Endometrial microvascular endothelial cells (primary cell): ENCODE data around the gene PRKCA. TPM values are rescaled to one million over a fixed set of nuclear protein-coding genes. Genes with fewer than 3 reads are reported as not detected.
"Not testable (repeated sequence)": the region's sequence is repeated elsewhere in the genome, so short reads cannot be mapped to it uniquely, and the experiment has no call there.

ENCODE experiments used
- in situ Hi-C: cut with HindIII; loops from 2 replicates; pipeline ENCODE4 v1.10.0; 2017; ENCODE audit warnings: low sequenced_read_pairs, low pct_unique_long_range_greater_than_20kb; ENCODE audit errors: inconsistent ontology term
- total RNA-seq: library from RNA; depleted of rRNA; stranded (reverse); fragments of >200 nt; gene quantifications from one replicate; pipeline ENCODE4 v1.2.3, GENCODE V29; 2015; ENCODE audit errors: inconsistent ontology term

Gene PRKCA
- total RNA-seq, 1 donor from 2014 or later = 21.7 TPM

DNA sequence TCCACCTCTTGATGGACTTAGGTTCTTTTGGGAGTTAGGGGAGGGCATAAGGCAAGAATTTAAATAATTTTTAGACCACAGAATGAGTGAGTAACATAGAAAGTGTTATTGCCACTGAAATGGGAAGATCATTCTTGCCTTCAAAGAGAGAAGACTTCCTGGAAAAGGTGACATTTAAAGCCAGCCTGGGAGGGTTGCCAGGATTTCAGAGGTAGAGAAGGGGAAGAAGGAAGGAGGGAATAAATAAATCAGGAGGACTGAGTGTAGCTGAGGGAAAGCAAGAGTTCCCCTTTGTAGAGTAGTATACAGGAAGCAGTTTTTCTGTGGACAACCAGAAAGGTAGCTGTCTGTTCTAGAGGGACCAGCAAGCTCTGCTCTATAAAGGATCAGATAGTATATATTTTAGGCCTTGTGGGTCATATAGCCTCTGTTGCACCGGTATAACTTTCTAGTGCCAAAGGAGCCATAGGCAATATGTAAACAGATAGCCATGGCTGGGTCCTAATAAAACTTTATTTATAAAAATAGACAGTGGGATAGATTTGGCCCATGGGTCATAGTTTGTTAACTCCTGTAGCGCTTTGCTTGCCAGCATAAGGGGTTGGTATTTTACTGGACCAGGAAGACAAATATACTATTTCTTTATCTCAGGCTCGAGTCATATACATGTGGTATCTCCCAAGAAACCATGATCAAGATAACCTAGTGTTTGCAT is 385.3 kb downstream of the PRKCA start:
- in situ Hi-C loops = no loop called here

DNA sequence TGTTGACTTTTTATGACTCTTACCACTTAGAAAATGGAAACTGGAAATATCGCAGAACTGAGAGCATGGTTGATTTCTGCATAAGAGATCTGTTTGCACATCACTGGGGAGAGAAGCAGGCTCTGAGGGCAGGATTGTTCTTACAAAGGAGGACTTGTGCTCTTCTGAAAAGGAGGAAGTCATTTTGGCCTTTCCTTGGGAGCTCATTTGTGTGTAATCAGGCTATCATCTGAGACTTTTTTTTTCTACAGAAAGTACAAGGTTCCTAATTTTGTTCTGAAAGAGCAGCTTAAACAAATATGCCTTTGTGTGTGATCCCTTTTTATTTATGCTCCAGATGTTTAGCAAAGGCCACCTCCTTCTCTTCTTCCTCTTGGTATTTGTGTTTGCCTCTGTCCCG is 386.8 kb downstream of the PRKCA start:
- in situ Hi-C loops = no loop called here

DNA sequence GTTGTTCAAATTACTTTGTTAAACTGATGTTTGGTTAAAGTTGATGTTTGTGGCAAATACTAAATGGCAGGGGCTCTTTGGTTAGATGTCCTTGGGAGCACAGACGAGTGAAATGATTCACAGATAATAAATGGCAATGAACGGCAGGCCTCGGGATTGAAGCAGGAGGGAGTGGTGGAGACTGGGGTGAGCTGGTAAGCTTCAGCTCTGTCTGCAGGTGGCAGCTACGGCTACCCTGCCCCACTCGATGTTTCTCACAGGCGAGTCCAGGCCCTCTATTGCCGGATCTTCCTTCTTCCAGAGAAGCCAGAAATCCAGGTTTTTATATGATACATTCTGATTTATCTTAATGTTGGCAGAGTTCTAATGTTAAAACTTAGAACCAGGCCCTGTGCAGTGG is 387.8 kb downstream of the PRKCA start:
- in situ Hi-C loops = no loop called here

DNA sequence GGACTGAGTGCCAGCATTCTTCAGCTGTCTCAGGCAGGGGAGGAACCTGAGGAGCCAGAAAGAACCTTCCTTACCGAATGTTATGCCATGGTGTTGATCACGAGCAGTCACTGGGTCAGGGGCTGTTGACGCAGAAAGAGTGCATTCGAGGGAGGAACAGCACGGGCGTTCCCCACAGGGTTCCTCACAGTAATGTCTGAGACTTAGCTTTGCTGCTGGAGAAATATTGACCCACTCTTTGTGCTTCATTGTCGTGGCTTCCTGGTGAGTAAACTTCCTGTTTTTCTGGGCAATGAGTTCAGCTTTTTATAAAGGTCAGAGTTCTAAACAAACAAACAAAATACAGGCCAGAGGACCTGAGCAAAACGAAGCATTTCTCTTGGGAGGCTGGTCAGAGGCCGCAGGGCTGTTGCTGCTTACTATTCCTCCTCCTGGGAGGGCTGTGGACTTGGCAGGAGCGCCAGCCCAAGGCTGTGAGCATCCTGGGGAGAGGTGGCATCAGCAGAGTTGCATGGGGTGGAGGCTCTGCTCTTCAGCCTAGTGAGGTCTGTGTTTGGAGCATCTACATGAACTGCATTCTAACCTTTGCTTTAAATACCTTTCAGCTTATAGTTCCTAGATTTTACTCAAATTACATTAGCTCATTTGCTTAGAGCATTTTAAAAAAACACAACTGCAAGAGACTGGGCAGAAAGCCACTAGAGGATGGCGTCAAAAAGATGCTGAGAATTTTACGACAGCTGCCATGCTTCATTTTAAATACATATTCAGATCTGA is 389.4 kb downstream of the PRKCA start:
- in situ Hi-C loops = no loop called here

DNA sequence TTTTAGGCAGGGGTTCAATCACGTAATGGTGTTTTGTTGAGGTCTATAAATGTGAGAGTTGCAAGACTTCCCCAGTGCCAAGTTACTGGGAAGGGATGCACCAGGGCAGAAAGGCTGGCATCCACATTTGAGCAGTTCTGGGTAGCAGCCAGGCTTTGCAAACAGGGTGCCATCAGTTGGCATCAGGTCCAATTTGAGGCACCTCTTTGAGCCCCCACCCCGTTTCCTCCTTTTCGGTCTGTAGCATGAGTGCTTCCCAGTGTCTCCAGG is 389.9 kb downstream of the PRKCA start:
- in situ Hi-C loops = no loop called here

DNA sequence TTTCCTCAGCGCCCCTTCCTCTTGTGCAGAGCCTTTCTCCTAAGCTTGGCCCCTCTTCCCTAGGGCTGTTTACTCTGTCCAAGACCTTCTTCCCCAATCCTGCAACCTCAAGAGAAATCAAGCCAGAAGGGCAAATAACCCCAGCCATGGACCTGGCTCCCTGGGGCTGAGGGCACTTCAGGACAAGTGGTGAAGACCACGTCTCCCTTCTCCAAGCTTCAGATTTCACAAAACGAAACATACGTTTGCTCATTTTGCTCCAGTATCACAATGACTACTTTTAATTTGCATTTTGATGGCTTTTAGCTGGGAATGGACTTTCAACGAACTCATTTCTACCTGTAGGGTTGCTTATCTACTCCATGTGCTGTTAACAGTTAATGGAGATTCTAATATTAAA is 392.7 kb downstream of the PRKCA start:
- in situ Hi-C loops = no loop called here

DNA sequence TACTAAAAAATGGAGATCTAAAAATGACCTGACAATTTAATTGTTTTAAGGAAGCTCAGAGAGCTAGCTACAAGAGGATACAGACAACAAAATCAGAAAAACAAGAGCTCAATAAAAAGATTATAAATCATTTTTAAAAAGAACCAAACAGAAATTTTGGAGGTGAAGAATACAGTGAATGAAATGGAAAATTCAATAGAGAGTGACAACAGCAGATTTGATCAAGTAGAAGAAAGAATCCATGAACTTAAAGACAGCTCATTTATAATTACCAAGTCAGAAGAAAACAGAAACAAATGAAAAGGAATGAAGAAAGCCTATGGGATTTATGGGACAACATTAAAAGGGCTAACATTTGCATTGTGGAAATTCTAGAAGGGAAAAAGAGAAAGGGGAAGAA is 395.9 kb downstream of the PRKCA start:
- in situ Hi-C loops = no loop called here

DNA sequence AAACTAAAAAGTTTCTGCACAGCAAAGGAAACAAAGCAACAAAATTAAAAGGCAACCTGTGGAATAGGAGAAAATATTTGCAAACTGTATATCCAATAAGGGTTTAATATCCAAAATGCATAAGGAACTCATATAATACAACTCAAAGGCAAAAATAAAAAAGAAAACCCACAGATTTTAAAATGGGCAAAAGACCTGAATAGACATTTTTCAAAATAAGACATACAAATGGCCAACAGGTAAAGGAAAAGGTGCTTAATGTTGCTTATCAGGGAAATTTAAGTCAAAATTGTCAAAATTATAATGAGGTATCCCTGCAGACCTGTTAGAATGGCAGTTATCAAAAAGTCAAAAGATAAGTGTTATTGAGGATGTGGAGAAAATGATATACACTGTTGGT is 399.0 kb downstream of the PRKCA start:
- in situ Hi-C loops = no loop called here

DNA sequence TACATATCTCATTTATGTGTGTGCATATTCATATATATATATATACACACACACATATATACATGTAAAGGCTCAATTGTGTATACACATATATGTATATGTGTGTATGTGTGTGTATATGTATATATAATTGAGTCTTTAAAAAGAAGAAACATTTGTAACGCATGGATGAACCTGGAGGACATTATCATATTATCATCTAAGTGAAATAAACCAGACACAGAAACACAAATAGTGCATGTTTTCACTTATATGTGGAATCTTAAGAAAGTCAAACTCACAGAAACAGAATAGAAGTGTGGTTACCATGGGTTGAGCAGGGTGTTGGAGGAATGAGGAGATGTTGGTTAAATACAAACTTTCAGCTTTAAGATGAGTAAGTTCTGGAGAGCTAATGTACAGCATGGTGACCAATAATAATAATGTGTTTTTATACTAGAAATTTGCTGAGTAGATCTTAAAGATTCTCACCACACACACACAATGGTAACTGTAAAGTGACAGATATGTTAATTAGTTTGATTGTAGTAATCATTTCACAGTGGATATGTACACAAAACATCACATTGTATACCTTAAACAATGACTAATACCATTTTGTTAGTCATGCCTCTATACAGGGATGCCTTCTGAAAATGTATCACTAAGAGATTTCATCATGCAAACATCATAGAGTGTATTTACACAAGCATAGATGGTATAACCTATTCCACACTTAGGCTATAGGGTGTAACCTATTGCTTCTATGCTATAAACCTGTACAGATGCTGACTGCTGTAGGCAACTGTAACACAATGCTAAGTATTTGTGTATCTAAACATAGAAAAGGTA is 399.9 kb downstream of the PRKCA start:
- in situ Hi-C loops = no loop called here

DNA sequence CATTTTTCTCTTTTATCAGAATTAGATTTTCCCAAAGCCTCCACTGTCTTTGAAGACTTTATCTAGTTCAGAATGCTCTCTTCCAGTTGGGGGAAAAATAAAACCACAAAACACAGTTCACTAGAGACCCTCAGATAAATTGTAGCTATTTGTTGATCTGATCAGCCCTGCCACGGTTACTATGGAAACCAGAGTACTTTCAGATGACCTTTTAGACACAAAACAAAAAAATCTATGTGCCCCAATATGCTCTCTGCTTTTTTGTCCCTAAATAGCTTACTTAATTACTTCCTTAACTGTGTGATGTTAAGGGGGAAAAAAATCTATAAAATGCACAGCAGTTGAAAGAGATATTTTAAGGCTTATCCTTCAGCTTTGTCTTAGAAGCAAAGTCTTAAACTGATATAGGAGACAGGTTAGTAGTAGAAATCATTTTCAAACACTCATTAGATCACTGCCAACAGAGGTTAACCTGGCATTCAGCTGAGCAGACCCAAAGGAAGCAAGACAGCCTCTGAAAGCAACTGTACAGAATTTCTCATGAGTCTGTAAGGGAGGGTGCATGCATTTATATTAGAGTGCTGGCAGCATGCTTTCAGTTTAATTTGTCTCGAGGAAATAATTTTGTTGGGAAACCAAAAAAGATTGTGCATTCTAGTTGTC is 402.6 kb downstream of the PRKCA start:
- in situ Hi-C loops = no loop called here

DNA sequence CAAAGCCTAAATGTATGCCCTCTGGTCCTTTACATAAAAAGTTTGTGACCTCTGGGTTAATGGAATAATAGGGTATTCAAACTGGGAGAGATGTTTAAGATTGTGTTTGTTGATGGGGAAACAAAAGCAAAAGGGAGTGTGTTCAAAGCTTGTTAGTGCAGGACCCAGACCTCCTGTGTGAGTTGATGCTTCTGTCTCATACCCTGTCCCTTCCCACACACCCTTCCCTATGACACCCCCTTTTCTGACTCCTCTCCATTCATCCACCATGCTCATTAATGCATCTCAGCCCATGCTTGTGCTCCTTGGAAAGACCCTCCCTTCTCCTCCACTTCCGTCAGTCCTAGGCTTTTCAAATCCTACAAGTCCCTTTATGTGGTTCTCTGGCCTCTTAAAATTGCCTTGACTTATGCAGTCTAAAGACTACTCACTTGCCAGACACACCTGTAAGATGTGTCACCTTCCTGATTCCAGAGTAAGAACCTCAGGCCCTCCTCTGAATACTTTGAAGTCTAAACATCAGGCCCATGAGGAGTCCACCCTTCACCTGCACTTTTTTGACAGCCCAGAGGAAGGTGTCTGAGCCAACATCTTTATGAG is 404.5 kb downstream of the PRKCA start:
- in situ Hi-C loops = no loop called here

DNA sequence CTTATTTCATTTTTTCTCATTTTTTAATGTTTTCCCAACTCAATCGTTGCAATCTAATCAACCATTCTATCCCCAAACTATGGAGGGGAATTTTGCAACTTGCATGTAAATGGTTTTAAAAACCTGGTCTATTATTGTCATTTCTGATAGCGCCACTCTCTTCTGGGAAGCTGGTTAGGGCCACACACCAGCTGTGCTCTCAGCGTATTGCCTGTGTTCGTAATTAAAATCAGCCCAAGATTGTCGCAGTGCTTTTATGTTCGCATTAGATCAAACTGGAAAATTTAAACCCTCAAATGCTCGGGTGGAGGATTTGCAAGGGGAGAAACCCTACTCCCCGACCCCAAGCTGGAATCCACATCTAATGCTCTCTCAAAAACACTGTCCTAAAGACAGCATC is 409.0 kb downstream of the PRKCA start:
- in situ Hi-C loops = no loop called here

DNA sequence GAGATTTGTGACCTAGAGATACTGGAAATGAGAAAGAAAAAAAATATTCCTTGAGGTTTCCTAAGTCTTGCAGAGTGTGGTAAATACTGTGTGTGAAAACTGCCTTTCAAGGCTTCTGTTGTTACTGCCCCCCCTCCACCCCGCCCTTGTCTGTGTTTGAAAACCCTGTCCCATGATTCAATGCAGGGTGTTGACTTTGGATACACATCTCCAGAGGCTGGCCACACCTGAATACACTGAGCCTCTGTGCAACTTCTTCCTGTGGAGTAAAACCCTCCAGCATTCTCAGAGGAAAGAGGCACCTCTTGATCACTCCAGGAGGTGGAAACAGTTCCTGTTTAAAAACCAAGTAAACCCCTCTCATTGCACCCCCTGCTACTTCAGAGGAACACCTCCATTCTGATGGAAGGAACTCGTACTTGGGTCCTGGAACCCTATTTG is 409.5 kb downstream of the PRKCA start:
- in situ Hi-C loops = no loop called here

DNA sequence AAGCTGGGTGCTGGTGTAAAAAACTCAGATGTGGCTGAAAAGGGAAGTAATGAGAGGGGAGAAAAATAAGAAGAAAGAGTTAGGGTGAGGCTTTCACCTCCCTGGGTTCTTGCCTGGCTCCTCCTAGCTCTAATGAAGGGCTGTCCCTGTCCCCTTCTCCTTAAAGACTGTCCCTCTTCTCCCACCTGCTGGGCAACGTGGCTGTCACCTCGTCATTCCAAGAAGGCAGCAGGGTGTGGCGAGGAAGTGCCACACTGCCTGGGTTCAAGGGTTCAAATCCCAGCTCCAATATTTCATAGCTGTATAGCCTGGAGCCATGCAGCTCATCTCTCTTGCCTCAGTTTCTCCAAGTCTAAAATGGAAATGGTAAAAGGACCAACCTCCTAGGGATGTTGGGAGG is 410.0 kb downstream of the PRKCA start:
- in situ Hi-C loops = no loop called here

DNA sequence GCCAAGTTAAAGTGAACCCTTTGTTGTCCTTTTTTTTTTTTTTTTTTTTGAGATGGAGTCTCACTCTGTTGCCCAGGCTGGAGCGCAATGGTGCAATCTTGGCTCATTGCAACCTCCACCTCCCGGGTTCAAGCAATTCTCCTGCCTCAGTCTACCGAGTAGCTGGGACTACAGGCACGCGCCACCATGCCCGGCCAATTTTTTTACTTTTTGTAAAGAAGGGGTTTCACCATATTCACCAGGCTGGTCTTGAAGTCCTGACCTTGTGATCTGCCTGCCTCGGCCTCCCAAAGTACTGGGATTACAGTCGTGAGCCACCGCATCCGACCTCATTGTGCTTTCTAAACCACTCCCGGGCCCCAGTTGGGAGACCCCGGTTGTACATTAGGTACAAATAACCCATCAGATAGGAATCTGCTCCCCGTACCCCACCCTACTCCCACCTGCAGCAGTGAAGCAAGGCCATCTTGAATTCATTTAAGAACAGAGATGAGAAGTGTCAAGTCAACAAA is 410.7 kb downstream of the PRKCA start:
- in situ Hi-C loops = not testable (repeated sequence)

DNA sequence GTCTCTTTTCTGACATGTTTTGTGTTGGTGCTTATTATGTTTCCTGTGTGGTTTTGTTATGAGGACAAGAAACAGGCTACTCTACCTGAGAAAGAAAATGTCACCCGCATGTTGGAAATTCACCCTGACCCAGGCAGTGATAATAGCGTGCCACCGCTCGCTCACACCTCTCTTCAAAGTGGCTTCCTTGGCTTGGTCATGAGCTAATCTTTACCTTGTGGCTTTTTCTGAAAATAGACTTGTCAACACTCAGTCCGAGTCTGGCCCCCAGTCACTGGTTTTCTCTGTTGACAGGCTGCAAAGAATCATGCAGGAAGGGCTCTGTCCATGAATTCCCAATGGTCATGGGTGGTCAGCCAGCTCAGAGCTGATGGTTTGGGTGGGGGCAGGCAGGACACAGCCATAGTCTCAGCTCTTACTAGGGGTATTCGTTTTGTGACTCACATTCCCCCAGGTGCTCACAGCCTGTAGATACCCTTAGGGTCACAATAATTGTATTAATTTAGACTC is 411.2 kb downstream of the PRKCA start:
- in situ Hi-C loops = no loop called here

DNA sequence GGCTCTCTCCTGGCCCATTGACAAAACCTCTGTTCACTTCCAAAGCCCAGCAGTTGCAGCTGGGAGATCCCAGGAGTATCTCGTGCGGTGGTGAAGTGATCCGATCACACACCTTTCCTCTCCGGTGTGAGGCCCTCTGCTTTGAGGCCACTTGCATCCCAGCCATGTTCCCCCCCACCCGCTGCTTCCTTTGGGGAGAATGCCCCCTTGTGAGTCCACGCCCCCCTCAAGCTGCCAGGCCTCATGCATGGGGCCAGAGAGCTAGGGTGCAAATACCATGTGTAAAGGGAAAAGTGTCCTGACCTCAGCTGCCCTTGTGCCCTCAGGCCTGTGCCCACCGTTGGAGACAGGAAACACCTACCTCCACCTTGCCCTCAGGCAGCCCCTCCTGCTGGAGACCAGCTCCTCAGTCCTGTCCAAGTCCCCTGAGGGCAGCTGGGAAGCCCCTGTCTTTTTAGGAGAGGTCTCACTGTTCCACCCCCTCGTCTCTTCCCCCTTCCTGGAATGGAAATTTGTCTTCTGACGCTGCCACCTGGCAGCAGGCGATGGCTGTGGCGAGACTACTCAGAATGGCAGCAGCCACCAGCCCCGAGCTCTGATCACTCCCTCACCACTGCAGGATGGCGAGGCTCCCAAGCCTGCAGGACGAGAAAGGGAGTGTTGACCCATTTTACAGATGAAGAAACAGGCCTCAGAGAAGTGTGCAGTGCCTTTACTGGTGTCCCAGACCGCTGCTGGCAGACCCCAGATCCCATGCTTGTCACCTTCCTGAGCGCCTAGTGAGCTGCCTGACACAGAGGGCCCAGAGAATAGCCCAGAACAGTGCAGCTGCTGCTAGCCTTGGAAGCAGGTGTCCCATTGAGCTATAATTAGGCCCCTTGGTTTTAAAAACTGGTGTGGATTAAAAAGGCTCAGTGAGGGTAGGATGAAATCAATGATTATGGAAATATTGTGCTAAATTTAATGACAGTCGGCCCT is 411.9 kb downstream of the PRKCA start:
- in situ Hi-C loops = no loop called here
